ENCODE results near the gene RBBP8. TPM values are rescaled to one million over a fixed set of nuclear protein-coding genes. Genes with fewer than 3 reads are reported as not detected.
"Not testable (repeated sequence)": the region's sequence is repeated elsewhere in the genome, so short reads cannot be mapped to it uniquely, and the experiment has no call there.

The RBBP8 gene
- total RNA-seq (10 to 100 TPM in 1 of 10 donors, 1 to 10 TPM in 9; 4.0 to 13.5 (median 7.1) TPM), polyA plus RNA-seq (10 to 100 TPM in 1 of 2 donors, 1 to 10 TPM in 1; 7.8 to 12.7 TPM)
- long read RNA-seq, donor 1, result 0 reads
- long read RNA-seq, donor 2, partial matches to known transcripts, result 2 of 2 reads
- long read RNA-seq, donor 2, other reads (novel, unspliced or antisense), result 0 of 2 reads
- long read RNA-seq, donor 3, partial matches to known transcripts, result 20 of 26 reads
- long read RNA-seq, donor 3, other reads (novel, unspliced or antisense), result 5 of 26 reads

GRCh38 chr18:22933206-22933965 is at the start of gene RBBP8:
Gene RBBP8 (plus strand): TSS chr18:22933328. CDS start chr18:22936852, 3,524 bp downstream.
- intact Hi-C loops (cut with DNase I), result loop anchor here in 8 of 10 donors (2.0 to 10.0 kb wide), 8 partner anchors 44 to 766 kb away; partner anchors contain the start of genes GATA6 (in 1 of the 8) and RIOK3 (in 1 of the 8)
- ATAC-seq (peak; percentile 97 to 98 (median 98)), DNase-seq (peak; percentile 85 to 89)
- Histone ChIP-seq H3K27ac (peak within 1 kb of the TSS; percentile 87 to 99 (median 96)), H3K4me1 (peaks cover 0 to 27% (median 11%) of the 10 kb centered on the region in 9 donors), H3K36me3 (peaks cover 0 to 18% (median 0%) of the 10 kb centered on the region in 9 donors), H3K9me3 (no peaks in the 10 kb centered on the region), H3K4me3 (peak within 1 kb of the TSS; percentile 71 to 98 (median 86)), H3K27me3 (no peaks in the 10 kb centered on the region)
- WGBS, 2 donors, result 0% methylated on average over 82 of the region's 82 CpGs
- TF ChIP-seq, protein P1, sequence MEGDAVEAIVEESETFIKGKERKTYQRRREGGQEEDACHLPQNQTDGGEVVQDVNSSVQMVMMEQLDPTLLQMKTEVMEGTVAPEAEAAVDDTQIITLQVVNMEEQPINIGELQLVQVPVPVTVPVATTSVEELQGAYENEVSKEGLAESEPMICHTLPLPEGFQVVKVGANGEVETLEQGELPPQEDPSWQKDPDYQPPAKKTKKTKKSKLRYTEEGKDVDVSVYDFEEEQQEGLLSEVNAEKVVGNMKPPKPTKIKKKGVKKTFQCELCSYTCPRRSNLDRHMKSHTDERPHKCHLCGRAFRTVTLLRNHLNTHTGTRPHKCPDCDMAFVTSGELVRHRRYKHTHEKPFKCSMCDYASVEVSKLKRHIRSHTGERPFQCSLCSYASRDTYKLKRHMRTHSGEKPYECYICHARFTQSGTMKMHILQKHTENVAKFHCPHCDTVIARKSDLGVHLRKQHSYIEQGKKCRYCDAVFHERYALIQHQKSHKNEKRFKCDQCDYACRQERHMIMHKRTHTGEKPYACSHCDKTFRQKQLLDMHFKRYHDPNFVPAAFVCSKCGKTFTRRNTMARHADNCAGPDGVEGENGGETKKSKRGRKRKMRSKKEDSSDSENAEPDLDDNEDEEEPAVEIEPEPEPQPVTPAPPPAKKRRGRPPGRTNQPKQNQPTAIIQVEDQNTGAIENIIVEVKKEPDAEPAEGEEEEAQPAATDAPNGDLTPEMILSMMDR (IDR thresholded peaks at IDR 0.05), result no peak

- 81 to 98% methylated on average over 1 of the region's 1 CpG for WGBS, 2 donors
- H3K9me3 ChIP-seq, result peaks cover 0 to 8% (median 0%) of the 10 kb centered on the region in 11 donors
- no peak for ATAC-seq
- no peaks in the 10 kb centered on the region for H3K27me3 ChIP-seq
- H3K4me3 ChIP-seq, result no peak overlapping the region
- H3K36me3 ChIP-seq, result no peaks in the 10 kb centered on the region
- TF ChIP-seq, protein P1 (IDR thresholded peaks at IDR 0.05), result no peak
- intact Hi-C loops (cut with DNase I), result loop anchor here in 1 of 10 donors (5.0 kb wide), 1 partner anchor 1827 kb away; no protein-coding TSS in a partner anchor
- no peak overlapping the region for H3K27ac ChIP-seq
- no peaks in the 10 kb centered on the region for H3K4me1 ChIP-seq
- no peak for DNase-seq
These were observed 49.3 kb upstream of the RBBP8 start for GRCh38 chr18:22883827-22884226.

- ATAC-seq; intact Hi-C loops (cut with DNase I): not testable (repeated sequence)
These were observed 47.4 kb upstream of the RBBP8 start for GRCh38 chr18:22885694-22886093.

DNA sequence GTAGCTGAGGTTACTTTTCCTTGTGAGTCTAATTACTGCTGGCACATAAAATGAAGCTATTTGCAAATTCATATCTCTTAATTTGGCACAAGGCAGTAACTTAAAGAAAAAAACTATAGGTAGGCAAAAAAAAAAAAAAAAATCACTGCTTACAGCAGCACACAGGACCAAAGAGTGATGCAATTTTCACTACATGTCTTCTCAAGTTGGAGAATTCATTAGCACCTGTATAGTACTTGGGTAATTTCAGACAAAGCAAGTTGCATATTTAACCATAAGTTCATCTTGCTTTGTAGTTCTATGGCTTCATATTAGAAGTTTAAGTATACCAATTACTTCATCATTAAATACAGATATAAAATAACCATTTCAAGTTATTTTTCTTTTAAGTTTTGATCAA is 33.7 kb upstream of the RBBP8 start:
- ATAC-seq (no peak), DNase-seq (no peak)
- H3K27me3 ChIP-seq, result no peaks in the 10 kb centered on the region
- TF ChIP-seq, protein P1 (IDR thresholded peaks at IDR 0.05), result no peak
- no peak overlapping the region for H3K4me3 ChIP-seq
- no peaks in the 10 kb centered on the region for H3K36me3 ChIP-seq
- peaks cover 0 to 5% (median 0%) of the 10 kb centered on the region in 9 donors for H3K4me1 ChIP-seq
- no peak overlapping the region for H3K27ac ChIP-seq
- intact Hi-C loops (cut with DNase I), result no loop called here
- peaks cover 0 to 5% (median 0%) of the 10 kb centered on the region in 11 donors for H3K9me3 ChIP-seq

More at GRCh38 chr18:22885694-22886093, 47.4 kb upstream of the RBBP8 start:
- H3K36me3 ChIP-seq, H3K27me3 ChIP-seq, H3K4me3 ChIP-seq, H3K9me3 ChIP-seq, H3K4me1 ChIP-seq, H3K27ac ChIP-seq, DNase-seq: not testable (repeated sequence)
- WGBS, 2 donors, result 93% methylated on average over 11 of the region's 11 CpGs

All from heart right ventricle (tissue), 16 donors.